Keratinocyte (primary cell): ENCODE data around the gene GARS1. TPM values are rescaled to one million over a fixed set of nuclear protein-coding genes. Genes with fewer than 3 reads are reported as not detected.

Source experiments
- DNase-seq: peaks from one replicate; pipeline ENCODE4 v3.0.0-alpha.2; 2011; ENCODE audit warnings: low read depth, missing footprints, low spot score
- FAIRE-seq: peaks from 2 replicates; lab custom pipeline; 2011; peaks lifted over from hg19 to GRCh38; lab: Jason Lieb, UNC
- H2AFZ ChIP-seq: 2 replicates; pipeline ENCODE4 v1.6.0; 2012; ENCODE audit warnings: low read length, control low read depth, inconsistent platforms; ENCODE audit not compliant: control insufficient read depth
- H3K27ac ChIP-seq: 2 replicates; pipeline ENCODE4 v1.5.1; 2011; ENCODE audit warnings: low read length; ENCODE audit not compliant: control insufficient read depth, insufficient read depth
- H3K27me3 ChIP-seq: 3 replicates; pipeline ENCODE4 v1.6.0; 2011; ENCODE audit warnings: low read length; ENCODE audit not compliant: control insufficient read depth, insufficient read depth; ENCODE audit errors: extremely low read depth
- H3K36me3 ChIP-seq, 2 experiments: 2 replicates in 1 of 2; 3 replicates in 1 of 2; pipeline ENCODE4 v1.5.1; 2011; ENCODE audit warnings: low read length in 2 of 2, mild to moderate bottlenecking in 1 of 2; ENCODE audit not compliant: control insufficient read depth in 2 of 2, insufficient read depth in 2 of 2; ENCODE audit errors: extremely low read depth in 1 of 2
- H3K4me1 ChIP-seq: 3 replicates; pipeline ENCODE4 v1.5.1; 2011; ENCODE audit warnings: low read length; ENCODE audit not compliant: control insufficient read depth, insufficient read depth; ENCODE audit errors: extremely low read depth
- H3K4me2 ChIP-seq: 3 replicates; pipeline ENCODE4 v1.6.0; 2011; ENCODE audit warnings: low read depth, low read length; ENCODE audit not compliant: control insufficient read depth, insufficient read depth; ENCODE audit errors: extremely low read depth
- H3K4me3 ChIP-seq, 3 experiments: fragments of 200-600 bp in 1 of 3; sonication (generic) in 1 of 3; 2 replicates in 2 of 3; 3 replicates in 1 of 3; pipeline ENCODE4 v1.5.1; 2011 to 2016; ENCODE audit warnings: low read length in 3 of 3, mild to moderate bottlenecking in 3 of 3, control low read depth in 2 of 3, inconsistent platforms in 1 of 3, low read depth in 1 of 3, mixed read lengths in 1 of 3, mixed run types in 1 of 3, moderate library complexity in 1 of 3; ENCODE audit not compliant: control insufficient read depth in 2 of 3, insufficient read depth in 2 of 3; ENCODE audit errors: extremely low read depth in 1 of 3
- H3K79me2 ChIP-seq: 2 replicates; pipeline ENCODE4 v1.6.0; 2012; ENCODE audit warnings: low read length; ENCODE audit not compliant: control insufficient read depth, insufficient read depth
- H3K9ac ChIP-seq: 3 replicates; pipeline ENCODE4 v1.6.0; 2011; ENCODE audit warnings: low read length; ENCODE audit not compliant: control insufficient read depth, insufficient read depth; ENCODE audit errors: extremely low read depth
- H3K9me1 ChIP-seq: 3 replicates; pipeline ENCODE4 v1.6.0; 2011; ENCODE audit warnings: low read length; ENCODE audit not compliant: control insufficient read depth, insufficient read depth; ENCODE audit errors: extremely low read depth
- H3K9me3 ChIP-seq: 2 replicates; pipeline ENCODE4 v1.5.1; 2012; ENCODE audit warnings: low read depth, low read length; ENCODE audit not compliant: control insufficient read depth
- H4K20me1 ChIP-seq: 3 replicates; pipeline ENCODE4 v1.6.0; 2011; ENCODE audit warnings: low read length; ENCODE audit not compliant: control insufficient read depth, insufficient read depth; ENCODE audit errors: extremely low read depth
- CTCF ChIP-seq, 3 experiments: IDR thresholded peaks in 1 of 3; conservative IDR thresholded peaks in 1 of 3; optimal IDR thresholded peaks in 1 of 3; 2 replicates in 2 of 3; 3 replicates in 1 of 3; pipeline versions ENCODE3 to v1.5.1; 2011; ENCODE audit warnings: low read length in 3 of 3, mild to moderate bottlenecking in 3 of 3, moderate library complexity in 2 of 3, control low read depth in 1 of 3, inconsistent platforms in 1 of 3; ENCODE audit not compliant: insufficient read depth in 2 of 3; ENCODE audit errors: extremely low read depth in 1 of 3
- EZH2 ChIP-seq: IDR thresholded peaks from one replicate; pipeline ENCODE4 v1.6.1; 2012; ENCODE audit warnings: inconsistent platforms, mild to moderate bottlenecking, low read length, moderate library complexity
- dilution Hi-C: fragments of 300-500 bp; cut with MboI; formaldehyde crosslinking; loops from one replicate; pipeline ENCODE4 v1.7.0; 2020; ENCODE audit warnings: low sequenced_read_pairs; ENCODE audit not compliant: extremely low pct_ligation_motif_present
- polyA plus RNA-seq, 5 experiments: library from polyadenylated mRNA; depleted of rRNA in 3 of 5; stranded (reverse) in 3 of 5; stranded (forward) in 1 of 5; unstranded in 1 of 5; fragments of >200 nt; gene quantifications; 1 replicate in 1 of 5; 2 replicates in 3 of 5; 3 replicates in 1 of 5; pipeline versions ENCODE4 v1.2.1 to v1.2.3, GENCODE V29; 2011 to 2012; ENCODE audit warnings: missing spikeins in 2 of 5, low read depth in 1 of 5, low replicate concordance in 1 of 5

The GARS1 gene
- polyA plus RNA-seq, 1 donor (not counting 4 experiments of a cell fraction or from before 2014, with no cell fraction given): 411 TPM

- no peak overlapping the region for H3K9ac ChIP-seq
- DNase-seq (no peak), FAIRE-seq (no peak)
- no peaks in the 10 kb centered on the region for H3K4me1 ChIP-seq
- H2AFZ ChIP-seq: no peak overlapping the region
- H4K20me1 ChIP-seq: peaks cover 10% of the 10 kb centered on the region
- no peaks in the 10 kb centered on the region for H3K9me3 ChIP-seq
- TF ChIP-seq CTCF (optimal IDR thresholded peaks at IDR 0.05 in 1 of 3, IDR thresholded peaks at IDR 0.05 in 1 of 3, conservative IDR thresholded peaks at IDR 0.05 in 1 of 3; ENCODE audit: extremely low read depth in 1 of 3, insufficient read depth in 2 of 3, low read length in 3 of 3) (no peak), EZH2 (no peak)
- no peak overlapping the region for H3K4me3 ChIP-seq
- H3K9me1 ChIP-seq: no peaks in the 10 kb centered on the region
- dilution Hi-C loops: no loop called here
- no peaks in the 10 kb centered on the region for H3K27me3 ChIP-seq
- H3K36me3 ChIP-seq: peaks cover 26 to 58% of the 10 kb centered on the region in 2 experiments
- H3K79me2 ChIP-seq: peaks cover 22% of the 10 kb centered on the region
- H3K27ac ChIP-seq: no peak overlapping the region
- H3K4me2 ChIP-seq: no peak overlapping the region
Measured at GRCh38 chr7:30618961-30619360, 24.3 kb downstream of the GARS1 start.

- Histone ChIP-seq H3K36me3 (peaks cover 15 to 63% of the 10 kb centered on the region in 2 experiments), H3K27ac (no peak overlapping the region), H3K79me2 (no peaks in the 10 kb centered on the region), H3K4me3 (no peak overlapping the region), H3K9me3 (no peaks in the 10 kb centered on the region), H4K20me1 (peaks cover 9% of the 10 kb centered on the region), H3K9me1 (no peaks in the 10 kb centered on the region), H3K4me2 (no peak overlapping the region), H3K27me3 (no peaks in the 10 kb centered on the region), H3K4me1 (no peaks in the 10 kb centered on the region), H3K9ac (no peak overlapping the region), H2AFZ (no peak overlapping the region)
- TF ChIP-seq EZH2 (no peak), CTCF (optimal IDR thresholded peaks at IDR 0.05 in 1 of 3, IDR thresholded peaks at IDR 0.05 in 1 of 3, conservative IDR thresholded peaks at IDR 0.05 in 1 of 3; ENCODE audit: extremely low read depth in 1 of 3, insufficient read depth in 2 of 3, low read length in 3 of 3) (no peak)
- DNase-seq (no peak), FAIRE-seq (no peak)
- dilution Hi-C loops: loop anchor here (25.0 kb wide), 1 partner anchor 112 kb away; no protein-coding TSS in a partner anchor
Measured at GRCh38 chr7:30625283-30625682, 30.6 kb downstream of the GARS1 start.
